Mesodermal cell (in vitro differentiated cells): ENCODE measurements around the gene OR5K2. TPM values are rescaled to one million over a fixed set of nuclear protein-coding genes. Genes with fewer than 3 reads are reported as not detected.

Experiments
- H3K27ac ChIP-seq: 2 replicates; pipeline ENCODE4 v1.7.0; 2013; ENCODE audit warnings: mild to moderate bottlenecking, low read depth, low read length, moderate library complexity; ENCODE audit not compliant: severe bottlenecking
- H3K36me3 ChIP-seq: 2 replicates; pipeline ENCODE4 v1.7.1; 2013; ENCODE audit warnings: mild to moderate bottlenecking, low read length, moderate library complexity; ENCODE audit not compliant: control insufficient read depth, insufficient read depth
- H3K4me1 ChIP-seq: one replicate; pipeline ENCODE4 v1.7.1; 2013; ENCODE audit warnings: mild to moderate bottlenecking, low read length; ENCODE audit not compliant: insufficient read depth, control insufficient read depth, poor library complexity, severe bottlenecking
- H3K4me3 ChIP-seq: 2 replicates; pipeline ENCODE4 v1.7.0; 2013; ENCODE audit warnings: low read length, control low read depth, mild to moderate bottlenecking; ENCODE audit not compliant: insufficient read depth, poor library complexity, severe bottlenecking; ENCODE audit errors: extremely low read depth
- H3K9me3 ChIP-seq: 2 replicates; pipeline ENCODE4 v1.7.1; 2013; ENCODE audit warnings: mild to moderate bottlenecking, low read length, moderate library complexity; ENCODE audit not compliant: control insufficient read depth
- WGBS, 2 experiments: methylation state at CpG; one replicate each; pipeline ENCODE4 v1.1.5; 2013; ENCODE audit warnings: missing lambda C conversion rate in 2 of 2; ENCODE audit not compliant: insufficient coverage in 2 of 2; 5-methylcytosine and 5-hydroxymethylcytosine counted together
- polyA plus RNA-seq, 2 experiments: library from polyadenylated mRNA; stranded (reverse); fragments of 50-300 nt; gene quantifications; one replicate each; pipeline ENCODE4 v1.2.3, GENCODE V29; 2013

OR5K2 gene
- not detected for polyA plus RNA-seq (2013, experiment 1 of 2)
- polyA plus RNA-seq (2013, experiment 2 of 2): not detected

- Histone ChIP-seq H3K4me3 (no peak within 1 kb of the TSS), H3K36me3 (no peaks in the 10 kb centered on the region), H3K27ac (no peak within 1 kb of the TSS), H3K9me3 (no peaks in the 10 kb centered on the region), H3K4me1 (no peaks in the 10 kb centered on the region)
- no CpG with 5 or more reads among the region's 2 CpGs for WGBS, 2 experiments
These were observed at the start of gene OR5K2 for GRCh38 chr3:98497381-98497780. Gene OR5K2, plus strand, starts transcription at chr3:98497681. Its CDS starts 0 bp downstream, at chr3:98497681.

- Histone ChIP-seq H3K9me3 (no peaks in the 10 kb centered on the region), H3K4me3 (no peak overlapping the region), H3K27ac (no peak overlapping the region), H3K4me1 (no peaks in the 10 kb centered on the region), H3K36me3 (no peaks in the 10 kb centered on the region)
- 79 to 87% methylated on average over 2 to 4 of the region's 7 CpGs for WGBS, 2 experiments
These were observed 47.8 kb upstream of the OR5K2 start for GRCh38 chr3:98449606-98450193.

- WGBS, 2 experiments: 92 to 93% methylated on average over 2 to 3 of the region's 4 CpGs
- Histone ChIP-seq H3K27ac (no peak overlapping the region), H3K4me1 (no peaks in the 10 kb centered on the region), H3K36me3 (no peaks in the 10 kb centered on the region), H3K9me3 (no peaks in the 10 kb centered on the region), H3K4me3 (no peak overlapping the region)
These were observed 47.1 kb upstream of the OR5K2 start for GRCh38 chr3:98450372-98450771.

GRCh38 chr3:98453827-98454226 lies 43.7 kb upstream of the OR5K2 start:
- no peaks in the 10 kb centered on the region for H3K4me1 ChIP-seq
- H3K9me3 ChIP-seq: no peaks in the 10 kb centered on the region
- H3K36me3 ChIP-seq: no peaks in the 10 kb centered on the region
- H3K27ac ChIP-seq: no peak overlapping the region
- no peak overlapping the region for H3K4me3 ChIP-seq

- no peaks in the 10 kb centered on the region for H3K9me3 ChIP-seq
- no peaks in the 10 kb centered on the region for H3K36me3 ChIP-seq
- H3K4me3 ChIP-seq: no peak overlapping the region
- H3K27ac ChIP-seq: no peak overlapping the region
- WGBS, 2 experiments: no CpG with 5 or more reads among the region's 1 CpG
- no peaks in the 10 kb centered on the region for H3K4me1 ChIP-seq
These were observed 42.6 kb upstream of the OR5K2 start for GRCh38 chr3:98454929-98455328.

GRCh38 chr3:98457543-98457942 lies 39.9 kb upstream of the OR5K2 start:
- no peak overlapping the region for H3K27ac ChIP-seq
- WGBS, 2 experiments: 100% methylated on average over 1 of the region's 2 CpGs; no CpG with 5 or more reads in 1 of the 2 experiments

GRCh38 chr3:98460220-98460619 lies 37.3 kb upstream of the OR5K2 start:
- Histone ChIP-seq H3K9me3 (no peaks in the 10 kb centered on the region), H3K27ac (no peak overlapping the region), H3K4me1 (no peaks in the 10 kb centered on the region), H3K36me3 (no peaks in the 10 kb centered on the region), H3K4me3 (no peak overlapping the region)

More at GRCh38 chr3:98457543-98457942, 39.9 kb upstream of the OR5K2 start:
- Histone ChIP-seq H3K9me3 (no peaks in the 10 kb centered on the region), H3K4me3 (no peak overlapping the region), H3K4me1 (no peaks in the 10 kb centered on the region), H3K36me3 (no peaks in the 10 kb centered on the region)

GRCh38 chr3:98462901-98463300 lies 34.6 kb upstream of the OR5K2 start, which contains the start of gene OR5K1:
Gene OR5K1, plus strand, starts transcription at chr3:98463201. Its CDS starts 6,376 bp downstream, at chr3:98469577.
- Histone ChIP-seq H3K4me1 (no peaks in the 10 kb centered on the region), H3K27ac (no peak within 1 kb of the TSS), H3K4me3 (no peak within 1 kb of the TSS), H3K36me3 (no peaks in the 10 kb centered on the region), H3K9me3 (no peaks in the 10 kb centered on the region)
- 100% methylated on average over 1 of the region's 1 CpG; no CpG with 5 or more reads in 1 of the 2 experiments for WGBS, 2 experiments

- no peak overlapping the region for H3K4me3 ChIP-seq
- no peak overlapping the region for H3K27ac ChIP-seq
- 81 to 86% methylated on average over 2 to 3 of the region's 3 CpGs for WGBS, 2 experiments
These were observed 14.6 kb upstream of the OR5K2 start for GRCh38 chr3:98482717-98483482.

GRCh38 chr3:98483626-98484025 lies 13.9 kb upstream of the OR5K2 start:
- H3K9me3 ChIP-seq: no peaks in the 10 kb centered on the region
- no peak overlapping the region for H3K27ac ChIP-seq

More at GRCh38 chr3:98482717-98483482, 14.6 kb upstream of the OR5K2 start:
- Histone ChIP-seq H3K36me3 (no peaks in the 10 kb centered on the region), H3K9me3 (no peaks in the 10 kb centered on the region), H3K4me1 (no peaks in the 10 kb centered on the region)

GRCh38 chr3:98500019-98500418 lies 2.5 kb downstream of the OR5K2 start:
- Histone ChIP-seq H3K4me3 (no peak overlapping the region), H3K4me1 (no peaks in the 10 kb centered on the region), H3K27ac (no peak overlapping the region), H3K36me3 (no peaks in the 10 kb centered on the region), H3K9me3 (no peaks in the 10 kb centered on the region)
- 80 to 100% methylated on average over 1 to 2 of the region's 4 CpGs for WGBS, 2 experiments

More at GRCh38 chr3:98483626-98484025, 13.9 kb upstream of the OR5K2 start:
- H3K4me1 ChIP-seq: no peaks in the 10 kb centered on the region
- no peak overlapping the region for H3K4me3 ChIP-seq
- H3K36me3 ChIP-seq: no peaks in the 10 kb centered on the region
- no CpG with 5 or more reads among the region's 3 CpGs for whole genome bisulfite sequencing, 2 experiments
